ENCODE data around the gene CDKN1A. TPM values are rescaled to one million over a fixed set of nuclear protein-coding genes. Genes with fewer than 3 reads are reported as not detected.

Gene CDKN1A
- total RNA-seq, 1 experiment from 2014 or later = 17.4 TPM

DNA sequence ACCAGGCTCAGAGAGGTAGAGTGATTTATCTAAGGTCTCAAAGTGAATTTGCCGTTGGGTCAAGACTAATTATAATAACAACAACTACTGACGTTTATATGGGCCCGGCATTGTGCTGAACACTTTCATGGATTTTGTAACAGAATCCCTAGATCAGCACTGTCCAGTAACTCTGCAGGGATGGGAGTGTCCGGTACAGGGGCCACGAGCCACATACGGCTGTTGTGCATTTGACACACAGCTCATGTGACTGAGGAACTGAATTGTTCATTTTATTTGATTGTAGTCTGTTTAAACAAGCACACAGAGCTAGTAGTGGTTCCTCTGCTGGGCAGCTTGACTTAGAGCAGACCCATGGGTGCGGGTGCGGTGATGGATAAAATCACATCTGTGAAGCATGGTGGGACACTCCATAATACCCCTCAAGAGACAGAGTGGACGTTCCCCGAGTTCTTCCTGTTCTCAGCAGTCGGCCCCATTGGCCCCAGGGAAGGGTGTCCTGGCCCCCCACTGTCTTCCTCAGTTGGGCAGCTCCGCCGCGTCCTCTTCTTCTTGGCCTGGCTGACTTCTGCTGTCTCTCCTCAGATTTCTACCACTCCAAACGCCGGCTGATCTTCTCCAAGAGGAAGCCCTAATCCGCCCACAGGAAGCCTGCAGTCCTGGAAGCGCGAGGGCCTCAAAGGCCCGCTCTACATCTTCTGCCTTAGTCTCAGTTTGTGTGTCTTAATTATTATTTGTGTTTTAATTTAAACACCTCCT is 6.8 kb downstream of the CDKN1A start:
- Histone ChIP-seq H4K8ac (replicated peaks; ENCODE audit: insufficient read length, low read depth, low read length) (no peak overlapping the region), H2BK15ac (ENCODE audit: low read depth, low read length) (no peak overlapping the region), H2BK5ac (ENCODE audit: insufficient read length, low read length) (no peak overlapping the region), H2BK12ac (ENCODE audit: insufficient read length, low read depth, low read length) (no peak overlapping the region), H3K56ac (ENCODE audit: insufficient read length, low read depth, low read length) (no peak overlapping the region), H3K23ac (ENCODE audit: insufficient read length, low read depth, low read length) (no peak overlapping the region), H4K20me1 (ENCODE audit: control insufficient read depth, insufficient read depth, insufficient read length) (no peaks in the 10 kb centered on the region), H3K9ac (ENCODE audit: extremely low read depth, insufficient read length, low read length) (no peak overlapping the region), H4K91ac (ENCODE audit: insufficient read length, low read depth, low read length) (no peak overlapping the region), H2AFZ (ENCODE audit: low read length) (no peak overlapping the region), H4K5ac (ENCODE audit: insufficient read length, low read depth, low read length) (no peak overlapping the region), H3K4me2 (ENCODE audit: insufficient read depth, insufficient read length, low read length) (no peak overlapping the region), H2BK20ac (ENCODE audit: low read depth, low read length, poor library complexity, severe bottlenecking) (no peak overlapping the region), H3K27ac (ENCODE audit: insufficient read length, low read depth, low read length) (no peak overlapping the region), H2AK5ac (ENCODE audit: insufficient read length, low read length) (no peak overlapping the region), H3K4me1 (ENCODE audit: insufficient read depth, low read length) (no peaks in the 10 kb centered on the region), H3K9me3 (ENCODE audit: control insufficient read depth, low read depth, low read length) (no peaks in the 10 kb centered on the region), H2BK120ac (ENCODE audit: low read depth, low read length, poor library complexity, severe bottlenecking) (no peak overlapping the region), H3K79me2 (ENCODE audit: insufficient read depth, low read length) (no peaks in the 10 kb centered on the region), H3T11ph (ENCODE audit: low read length) (no peak overlapping the region), H3K23me2 (ENCODE audit: insufficient read length, low read depth, low read length, poor library complexity, severe bottlenecking) (peaks cover 4% of the 10 kb centered on the region), H3K27me3 (ENCODE audit: insufficient read depth, low read length) (no peaks in the 10 kb centered on the region), H3K18ac (ENCODE audit: insufficient read length, low read depth, low read length) (no peak overlapping the region), H3K14ac (ENCODE audit: insufficient read depth, low read length) (no peak overlapping the region), H3K4ac (ENCODE audit: low read depth, low read length) (no peak overlapping the region), H3K79me1 (ENCODE audit: insufficient read depth, low read depth, low read length, poor library complexity, severe bottlenecking) (no peaks in the 10 kb centered on the region)
- H3K27ac Mint-ChIP-seq = no peak overlapping the region; a peak in 1 of 7 replicates
- peaks cover 0 to 40% (median 11%) of the 10 kb centered on the region in 3 experiments; a peak in 3 of 7 replicates for H3K36me3 Mint-ChIP-seq (ENCODE audit: insufficient read depth in 1 of 3, low read depth in 3 of 3)
- no peak overlapping the region for H3K4me3 Mint-ChIP-seq
- peaks cover 6% of the 10 kb centered on the region for H3K27me3 Mint-ChIP-seq (ENCODE audit: low read depth)
- DNase-seq = no peak
- H3K4me1 Mint-ChIP-seq = peaks cover 10 to 11% of the 10 kb centered on the region in 2 experiments
- TF ChIP-seq, protein P1, sequence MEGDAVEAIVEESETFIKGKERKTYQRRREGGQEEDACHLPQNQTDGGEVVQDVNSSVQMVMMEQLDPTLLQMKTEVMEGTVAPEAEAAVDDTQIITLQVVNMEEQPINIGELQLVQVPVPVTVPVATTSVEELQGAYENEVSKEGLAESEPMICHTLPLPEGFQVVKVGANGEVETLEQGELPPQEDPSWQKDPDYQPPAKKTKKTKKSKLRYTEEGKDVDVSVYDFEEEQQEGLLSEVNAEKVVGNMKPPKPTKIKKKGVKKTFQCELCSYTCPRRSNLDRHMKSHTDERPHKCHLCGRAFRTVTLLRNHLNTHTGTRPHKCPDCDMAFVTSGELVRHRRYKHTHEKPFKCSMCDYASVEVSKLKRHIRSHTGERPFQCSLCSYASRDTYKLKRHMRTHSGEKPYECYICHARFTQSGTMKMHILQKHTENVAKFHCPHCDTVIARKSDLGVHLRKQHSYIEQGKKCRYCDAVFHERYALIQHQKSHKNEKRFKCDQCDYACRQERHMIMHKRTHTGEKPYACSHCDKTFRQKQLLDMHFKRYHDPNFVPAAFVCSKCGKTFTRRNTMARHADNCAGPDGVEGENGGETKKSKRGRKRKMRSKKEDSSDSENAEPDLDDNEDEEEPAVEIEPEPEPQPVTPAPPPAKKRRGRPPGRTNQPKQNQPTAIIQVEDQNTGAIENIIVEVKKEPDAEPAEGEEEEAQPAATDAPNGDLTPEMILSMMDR (conservative IDR thresholded peaks at IDR 0.05) = no peak
- no CpG with 5 or more reads among the region's 20 CpGs for WGBS (ENCODE audit: extremely low coverage, insufficient read length, low lambda C conversion rate)
- H3K9me3 Mint-ChIP-seq = no peaks in the 10 kb centered on the region

All from H9 (cell line).